GM19328 (cell line): ENCODE measurements around the gene LYPD4.
A peak's percentile ranks its signal among the peaks of the same experiment; 100 is the strongest.

Source experiments
- ATAC-seq: cut with Tn5 transposase; IDR thresholded peaks from one replicate; pipeline ENCODE4 v1.9.1; 2021; ENCODE audit warnings: mild to moderate bottlenecking, moderate library complexity; ENCODE audit not compliant: unreplicated experiment

The LYPD4 gene

GRCh38 chr19:41844601-41845000, at the start of gene LYPD4:
TSS of gene LYPD4 (minus strand) at chr19:41844683. CDS start at chr19:41839285, 5,398 bp downstream.
- no peak for ATAC-seq

- no peak for ATAC-seq
Observed at GRCh38 chr19:41893899-41894298, 49.4 kb upstream of the LYPD4 start.

DNA sequence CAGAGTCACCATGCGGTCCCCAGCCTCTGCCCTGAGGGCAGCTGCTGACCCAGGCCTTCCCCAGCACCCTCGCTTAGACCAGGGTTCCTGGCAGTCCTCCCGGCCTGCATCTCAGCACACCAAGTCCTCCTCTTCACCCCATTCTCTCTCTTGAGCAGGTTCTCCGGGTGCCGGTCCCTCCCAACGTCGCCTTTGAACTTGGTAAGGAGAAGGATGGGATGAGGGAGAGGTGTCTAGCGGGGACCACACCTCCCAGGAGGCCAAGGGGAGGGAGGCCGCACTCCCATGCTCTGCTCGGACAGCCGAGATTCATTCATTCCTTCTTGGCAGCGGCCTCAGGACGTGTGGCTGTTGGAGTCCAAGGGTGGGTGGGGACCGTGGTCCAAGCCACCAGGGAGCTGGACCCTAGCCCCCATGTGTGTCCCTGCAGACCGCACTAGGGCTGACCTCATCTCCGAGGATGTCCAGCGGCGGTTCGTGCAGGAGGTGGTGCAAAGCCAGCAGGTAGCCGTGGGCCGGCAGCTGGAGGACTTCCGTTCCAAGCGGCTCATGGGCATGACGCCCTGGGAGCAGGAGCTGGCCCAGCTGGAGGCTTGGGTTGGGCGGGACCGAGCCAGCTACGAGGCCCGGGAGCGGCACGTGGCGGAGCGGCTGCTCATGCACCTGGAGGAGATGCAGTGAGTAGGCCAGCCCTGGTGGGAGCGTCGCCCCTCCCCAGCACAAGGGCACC, 47.9 kb upstream of the LYPD4 start:
- ATAC-seq = no peak

DNA sequence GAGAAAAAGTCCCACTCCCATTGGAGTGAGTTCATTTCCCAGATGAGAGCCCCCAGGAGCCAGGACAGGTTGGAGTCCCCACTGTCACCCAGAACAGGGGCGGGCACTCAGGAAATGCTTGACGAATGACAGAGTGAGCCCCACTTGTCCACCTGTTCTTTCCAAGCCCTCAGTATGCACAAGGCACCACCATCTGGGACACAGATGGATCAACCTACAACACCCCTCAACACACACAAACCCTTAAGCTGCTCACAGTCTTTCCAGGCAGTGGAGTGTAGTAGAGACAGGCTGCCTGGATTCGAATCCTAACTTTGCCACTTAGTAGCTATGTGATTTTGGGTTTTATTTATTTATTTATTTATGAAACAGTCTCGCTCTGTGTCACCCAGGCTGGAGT, 46.5 kb upstream of the LYPD4 start:
- no peak for ATAC-seq

- ATAC-seq = no peak
Observed at GRCh38 chr19:41889896-41890295, 45.4 kb upstream of the LYPD4 start.

GRCh38 chr19:41888926-41889325, 44.4 kb upstream of the LYPD4 start:
- no peak for ATAC-seq

DNA sequence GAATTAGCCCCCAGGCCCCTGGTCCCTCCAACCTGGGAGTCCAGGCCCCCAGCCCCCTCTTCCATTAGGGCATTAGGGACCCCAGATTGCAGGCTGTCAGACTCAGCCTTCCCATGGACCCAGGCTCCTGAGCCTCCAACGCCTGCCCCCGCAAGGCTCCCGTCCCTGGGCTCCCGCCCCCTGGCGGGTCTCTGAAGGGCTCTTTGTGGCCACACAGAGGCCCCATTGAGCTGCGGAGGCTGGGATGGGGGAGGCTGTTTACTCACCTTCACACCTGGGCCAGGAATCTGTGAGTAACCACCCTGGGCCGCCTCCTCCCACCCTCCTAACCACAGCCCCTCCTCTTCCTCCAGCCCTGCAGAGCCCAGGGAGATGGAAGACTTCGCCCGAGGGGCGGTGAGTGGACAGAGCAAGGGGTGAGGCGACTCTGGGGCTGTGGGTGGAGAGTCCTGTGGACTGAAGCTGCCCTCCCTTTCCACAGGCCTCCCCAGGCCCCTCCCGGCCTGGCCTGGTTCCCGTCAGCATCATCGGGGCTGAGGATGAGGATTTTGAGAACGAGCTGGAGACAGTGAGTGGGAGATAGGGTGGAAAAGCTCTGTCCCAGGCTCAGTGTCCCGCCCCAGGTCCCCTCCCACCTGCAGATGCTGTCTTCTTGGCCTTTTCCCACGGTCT, 43.4 kb upstream of the LYPD4 start:
- no peak for ATAC-seq

GRCh38 chr19:41886761-41887710, 42.6 kb upstream of the LYPD4 start:
- no peak for ATAC-seq

DNA sequence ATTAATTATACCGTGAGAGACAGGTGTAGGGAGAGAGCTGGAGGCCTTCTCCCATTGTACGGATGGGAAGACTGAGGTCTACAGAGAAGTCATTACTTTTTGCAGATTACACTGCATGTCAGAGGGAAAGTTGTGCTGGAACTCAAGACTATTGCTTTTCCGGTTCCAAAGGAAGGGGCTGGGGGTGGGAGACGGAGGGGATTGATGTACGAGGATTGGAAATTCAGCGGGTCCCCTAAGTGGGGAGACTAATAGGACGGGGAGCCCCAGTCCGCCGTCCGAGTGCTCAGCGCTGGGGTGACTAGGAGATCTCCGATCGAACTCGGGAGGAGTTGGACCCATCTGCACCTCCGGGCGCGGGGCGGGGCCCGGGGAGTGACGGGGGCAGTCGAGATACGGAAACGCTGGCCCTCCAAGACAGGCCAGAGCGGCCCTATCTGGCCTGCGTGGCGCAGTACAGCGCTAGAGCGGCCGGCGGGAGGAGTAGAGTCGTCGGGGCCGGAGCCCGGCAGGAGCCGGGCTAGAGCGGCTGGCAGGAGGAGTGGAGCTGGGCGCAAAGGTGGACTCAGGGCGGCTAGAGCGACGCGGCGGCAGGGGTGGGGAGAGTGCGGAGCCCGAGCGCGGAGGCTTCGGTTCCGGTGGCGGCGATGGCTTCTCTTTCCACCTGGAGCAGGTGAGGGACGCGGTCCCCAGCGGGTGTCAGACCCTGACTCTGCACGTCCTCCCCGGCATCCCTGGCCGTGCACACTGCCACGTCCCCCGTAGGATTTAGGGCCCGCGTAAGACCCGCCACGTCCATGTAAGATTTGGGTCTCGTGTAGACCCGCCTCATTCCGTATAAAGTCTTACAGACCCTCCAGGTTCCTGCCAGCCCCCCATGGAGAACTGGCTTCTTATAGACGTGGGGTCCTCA, 39.6 kb upstream of the LYPD4 start:
- ATAC-seq = peak; percentile 64

DNA sequence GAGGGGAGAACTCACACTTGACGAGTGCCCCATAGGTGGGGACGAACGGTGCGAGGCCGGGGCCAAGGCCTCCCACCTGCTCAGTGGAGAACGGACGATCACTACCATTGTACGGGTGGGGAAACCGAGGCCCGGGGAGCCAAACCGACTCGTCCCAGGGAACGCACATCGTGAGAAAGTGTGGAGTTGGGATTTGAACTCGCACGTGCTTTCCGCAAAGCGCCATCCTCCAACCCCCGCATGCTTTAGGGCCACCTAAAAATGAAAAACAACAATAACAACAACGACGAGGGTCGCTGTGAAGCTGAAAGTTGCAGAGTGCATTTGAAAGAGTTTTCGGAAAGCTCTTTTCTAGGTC, 39.0 kb upstream of the LYPD4 start:
- no peak for ATAC-seq

- no peak for ATAC-seq
Observed at GRCh38 chr19:41882568-41883462, 38.3 kb upstream of the LYPD4 start, which contains the start of gene ARHGEF1. TSS of gene ARHGEF1 (plus strand) at chr19:41883184. CDS start at chr19:41888083, 4,899 bp downstream.

- no peak for ATAC-seq
Observed at GRCh38 chr19:41880329-41880708, 35.8 kb upstream of the LYPD4 start.

DNA sequence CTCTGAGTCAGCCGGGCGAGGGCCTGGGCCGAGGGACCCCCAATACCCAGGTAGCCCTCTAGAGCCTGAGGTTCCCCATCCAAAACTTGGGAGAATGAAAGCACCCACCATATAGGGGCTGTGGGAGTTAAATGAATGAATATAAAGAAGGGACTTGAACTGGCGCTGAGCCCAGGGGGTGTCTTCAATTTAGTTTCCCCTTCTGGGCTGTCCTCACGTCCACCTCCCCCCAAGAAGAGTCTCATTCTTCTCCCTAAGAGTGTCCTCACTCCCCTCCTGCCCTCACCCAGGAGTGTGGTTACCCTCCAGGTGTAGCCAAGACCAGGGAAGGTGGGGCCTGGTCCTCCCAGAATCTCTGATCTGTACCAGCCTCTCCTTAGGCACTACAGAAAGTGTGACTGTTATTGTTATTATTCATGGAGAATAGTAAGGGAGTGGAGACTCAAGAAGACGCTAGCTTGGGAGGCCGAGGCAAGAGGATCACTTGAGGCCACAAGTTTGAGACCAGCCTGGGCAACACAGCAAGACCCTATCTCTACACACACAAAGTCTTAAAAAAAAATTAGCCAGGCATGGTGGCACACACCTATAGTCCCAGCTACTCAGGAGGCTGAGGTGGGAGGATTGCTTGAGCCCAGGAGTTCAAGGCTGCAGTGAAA, 35.3 kb upstream of the LYPD4 start:
- no peak for ATAC-seq

- ATAC-seq = no peak
Observed at GRCh38 chr19:41879080-41879479, 34.6 kb upstream of the LYPD4 start.

DNA sequence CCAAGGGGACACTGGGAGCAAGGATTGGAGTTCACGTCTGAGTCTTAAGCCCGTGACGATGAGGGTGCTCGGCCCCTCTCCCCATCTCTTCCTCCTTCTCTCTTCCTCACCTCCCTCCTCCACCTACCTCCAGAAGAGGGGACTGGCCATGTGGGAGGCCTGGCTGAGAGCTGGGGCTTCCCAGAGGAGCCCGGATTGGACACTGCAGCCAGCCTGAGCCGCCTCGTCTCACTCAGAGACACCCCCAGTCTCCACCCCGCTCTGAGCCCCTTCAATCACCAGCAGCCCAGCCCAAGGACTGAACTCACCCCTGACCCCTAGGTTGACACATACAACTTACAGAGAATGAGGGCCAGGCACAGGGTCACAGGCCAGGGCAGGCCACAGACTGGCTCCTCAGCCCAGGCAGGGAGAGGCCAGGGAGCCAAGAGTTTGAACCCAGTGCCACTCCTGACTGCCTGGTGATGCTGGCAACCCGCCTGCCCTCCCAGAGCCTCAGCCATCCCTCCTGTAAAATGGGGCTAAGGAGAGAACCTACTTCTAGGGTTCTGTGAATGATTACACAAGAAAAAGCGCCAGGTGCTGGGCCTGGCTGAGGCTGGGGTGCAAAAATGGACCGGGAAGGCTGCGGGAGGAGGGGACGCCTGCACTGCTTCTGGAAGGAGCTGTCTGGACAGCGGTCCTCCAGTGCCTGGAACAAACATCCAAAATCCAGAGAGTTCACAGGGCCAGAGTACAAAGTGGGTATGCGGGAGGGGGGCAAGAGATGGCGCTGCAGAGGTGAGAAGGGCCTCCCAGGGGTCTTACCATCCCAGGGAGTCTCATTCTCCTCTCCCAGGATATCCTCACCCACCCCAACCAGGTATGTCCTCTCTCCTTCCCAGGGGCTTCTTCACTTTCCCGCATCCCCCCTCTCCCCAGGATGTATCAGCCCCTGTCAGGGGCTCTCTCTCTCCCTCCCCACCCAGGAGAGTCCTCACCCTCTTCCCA, 33.7 kb upstream of the LYPD4 start:
- no peak for ATAC-seq

DNA sequence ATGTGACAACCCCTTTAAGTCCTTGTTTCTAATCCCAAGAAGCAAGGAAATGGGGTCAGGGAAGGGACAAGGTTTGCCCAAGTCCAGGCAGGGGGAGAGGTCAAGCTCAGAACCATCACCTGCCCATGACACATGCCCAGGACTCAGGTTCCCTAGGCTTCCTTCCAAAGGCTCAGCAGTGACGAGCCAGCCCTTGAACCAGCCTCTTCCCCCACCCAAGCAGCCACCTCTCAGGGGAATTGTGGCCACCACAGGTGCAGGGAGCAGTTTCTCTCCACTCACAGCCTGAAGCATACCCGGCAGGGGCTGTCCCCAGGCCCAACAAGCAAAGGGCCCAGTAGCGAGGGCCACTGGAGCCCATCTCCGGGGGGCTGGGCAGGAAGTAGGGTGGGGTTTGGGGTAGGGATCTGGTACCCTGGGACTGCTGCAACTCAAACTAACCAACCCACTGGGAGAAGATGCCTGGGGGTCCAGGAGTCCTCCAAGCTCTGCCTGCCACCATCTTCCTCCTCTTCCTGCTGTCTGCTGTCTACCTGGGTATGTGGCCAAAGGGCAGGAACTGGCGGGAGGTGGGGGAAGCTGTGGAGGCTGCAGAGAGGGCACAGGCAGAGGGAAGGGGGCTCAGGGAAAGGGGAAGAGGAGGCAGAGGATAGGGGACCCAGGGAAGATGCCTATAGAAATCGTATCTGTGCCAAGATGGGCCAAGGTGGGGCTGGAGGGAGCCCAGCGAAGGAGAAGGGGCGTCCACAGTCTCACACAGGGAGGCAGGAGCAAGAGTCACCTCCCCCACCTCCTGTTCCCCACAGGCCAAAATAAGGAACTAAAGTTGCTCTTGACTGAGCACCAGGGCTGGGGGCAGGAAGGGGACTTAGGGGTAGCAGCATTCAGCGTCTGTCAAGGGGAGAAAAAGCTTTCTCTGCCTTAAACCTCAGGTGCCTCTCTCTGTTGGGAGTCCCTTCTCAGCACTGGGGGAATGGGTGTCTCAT, 32.7 kb upstream of the LYPD4 start, which contains the start of gene CD79A:
Gene CD79A (plus strand): TSS at position 433 of the 986 bp plus-strand sequence. CDS start 26 bp downstream, at position 459.
- peak; percentile 65 for ATAC-seq
